Measurements from ENCODE around the gene MAD1L1.
"Not testable (repeated sequence)": the region's sequence is repeated elsewhere in the genome, so short reads cannot be mapped to it uniquely, and the experiment has no call there.

MAD1L1 gene

DNA sequence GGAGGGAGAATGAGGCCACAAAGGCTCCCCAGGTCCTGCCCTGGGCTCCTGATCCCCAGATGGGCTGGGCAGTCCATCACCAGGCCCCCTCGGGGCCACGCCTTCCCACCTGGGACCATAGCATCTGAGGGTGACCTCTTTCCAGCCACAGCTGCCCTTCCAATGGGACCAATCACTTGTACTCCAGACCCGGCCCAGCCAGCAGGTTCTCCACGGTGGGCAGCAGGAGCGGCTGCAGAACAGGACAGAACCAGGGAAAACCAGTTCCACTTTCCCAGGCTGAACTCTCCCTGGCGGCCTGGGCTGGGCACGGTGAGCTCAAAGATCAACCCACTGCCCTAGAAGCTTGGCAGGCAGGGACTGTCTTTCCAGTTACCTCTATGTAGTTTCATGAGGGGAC, 257.6 kb downstream of the MAD1L1 start:
- H3K4me3 ChIP-seq (replicated peaks; ENCODE audit: low read depth, low read length): no peak overlapping the region
- TF ChIP-seq, protein P1, sequence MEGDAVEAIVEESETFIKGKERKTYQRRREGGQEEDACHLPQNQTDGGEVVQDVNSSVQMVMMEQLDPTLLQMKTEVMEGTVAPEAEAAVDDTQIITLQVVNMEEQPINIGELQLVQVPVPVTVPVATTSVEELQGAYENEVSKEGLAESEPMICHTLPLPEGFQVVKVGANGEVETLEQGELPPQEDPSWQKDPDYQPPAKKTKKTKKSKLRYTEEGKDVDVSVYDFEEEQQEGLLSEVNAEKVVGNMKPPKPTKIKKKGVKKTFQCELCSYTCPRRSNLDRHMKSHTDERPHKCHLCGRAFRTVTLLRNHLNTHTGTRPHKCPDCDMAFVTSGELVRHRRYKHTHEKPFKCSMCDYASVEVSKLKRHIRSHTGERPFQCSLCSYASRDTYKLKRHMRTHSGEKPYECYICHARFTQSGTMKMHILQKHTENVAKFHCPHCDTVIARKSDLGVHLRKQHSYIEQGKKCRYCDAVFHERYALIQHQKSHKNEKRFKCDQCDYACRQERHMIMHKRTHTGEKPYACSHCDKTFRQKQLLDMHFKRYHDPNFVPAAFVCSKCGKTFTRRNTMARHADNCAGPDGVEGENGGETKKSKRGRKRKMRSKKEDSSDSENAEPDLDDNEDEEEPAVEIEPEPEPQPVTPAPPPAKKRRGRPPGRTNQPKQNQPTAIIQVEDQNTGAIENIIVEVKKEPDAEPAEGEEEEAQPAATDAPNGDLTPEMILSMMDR (IDR thresholded peaks at IDR 0.05; ENCODE audit: low read depth, low read length, missing control alignments): no peak
- DNase-seq (ENCODE audit: extremely low read depth, low read depth): no peak

DNA sequence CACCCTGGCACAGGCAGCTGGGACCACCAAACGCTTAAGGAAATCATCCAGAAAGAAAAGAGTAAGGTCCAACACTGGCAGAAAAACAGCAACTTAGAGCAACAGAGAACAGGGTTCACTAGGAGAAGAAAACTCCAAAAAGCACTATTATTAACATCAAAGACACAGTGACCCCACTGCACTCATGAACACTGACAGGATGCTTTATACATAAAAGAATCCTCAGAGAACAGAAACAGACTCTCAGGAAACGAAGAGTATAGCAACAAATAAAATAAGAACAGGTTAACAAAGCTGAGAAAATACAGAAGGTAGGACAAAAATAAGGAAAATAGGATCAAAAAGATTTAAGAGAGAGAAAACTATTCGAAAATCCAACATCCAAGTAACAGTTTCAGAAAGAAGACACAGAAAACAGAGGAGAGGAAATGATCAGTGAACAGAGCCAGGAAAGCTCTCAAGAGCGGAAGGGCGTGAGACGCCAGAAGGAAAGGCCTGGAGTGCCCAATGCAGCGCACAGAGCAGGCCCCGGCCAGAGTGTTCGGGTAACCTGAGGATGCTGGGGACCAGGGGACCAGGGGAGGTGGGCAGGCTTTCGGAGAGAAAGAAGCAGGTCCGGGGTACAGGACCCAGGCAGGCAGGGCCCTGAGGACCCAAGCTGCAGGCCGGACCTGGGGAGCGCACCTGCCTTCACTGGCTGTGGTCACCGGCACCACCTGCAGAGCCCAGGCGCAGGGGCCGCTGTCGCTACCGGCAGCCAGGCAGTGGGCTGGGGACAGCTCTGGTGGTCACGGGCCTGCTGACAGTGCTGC, 258.2 kb downstream of the MAD1L1 start:
- TF ChIP-seq, protein P1 (IDR thresholded peaks at IDR 0.05; ENCODE audit: low read depth, low read length, missing control alignments): no peak
- no peak for DNase-seq (ENCODE audit: extremely low read depth, low read depth)
- no peak overlapping the region for H3K4me3 ChIP-seq (replicated peaks; ENCODE audit: low read depth, low read length)

DNA sequence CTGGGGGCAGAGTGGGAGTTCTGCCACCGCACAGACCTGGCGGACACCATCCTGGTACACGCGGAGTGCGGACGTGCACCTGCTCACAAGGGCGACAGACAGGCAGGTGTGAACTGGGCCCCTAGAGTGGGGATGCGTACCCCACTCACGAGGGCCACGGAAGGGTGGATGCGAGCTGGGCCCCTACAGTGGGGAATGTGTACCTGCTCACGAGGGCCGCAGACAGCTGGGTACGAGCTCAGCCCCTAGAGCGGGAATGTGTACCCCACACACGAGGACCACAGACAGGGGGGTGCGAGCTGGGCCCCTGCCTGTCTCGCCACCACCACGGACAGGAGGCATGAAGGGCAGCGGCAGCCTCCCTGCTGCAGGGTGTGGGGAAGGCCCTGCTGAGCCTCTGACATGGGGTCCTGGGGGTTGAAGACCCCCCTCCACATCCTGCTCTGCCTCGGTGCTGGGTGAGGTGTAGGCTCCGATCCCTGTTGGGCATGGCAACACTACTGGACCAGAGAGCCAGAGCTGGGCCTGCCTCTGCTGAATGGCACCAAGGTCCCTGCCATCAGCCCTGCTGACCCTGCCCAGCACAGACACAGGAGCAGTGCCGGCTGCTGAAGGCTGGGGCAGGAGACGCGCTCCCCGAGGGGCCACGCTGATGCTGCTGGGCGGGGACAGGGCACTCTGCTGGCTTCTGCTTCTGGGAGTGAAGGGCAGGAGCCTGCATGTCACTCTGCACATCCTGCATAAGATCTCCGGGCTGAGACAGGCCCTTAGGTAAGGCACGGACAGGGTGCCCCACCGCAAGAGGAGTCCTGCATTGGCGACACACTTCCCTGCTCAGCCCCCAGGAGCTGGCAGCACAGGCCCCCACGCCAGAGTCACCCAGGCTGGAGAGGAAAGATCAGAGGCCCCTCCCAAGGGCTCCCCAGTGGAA, 259.2 kb downstream of the MAD1L1 start:
- no peak for DNase-seq (ENCODE audit: extremely low read depth, low read depth)
- H3K4me3 ChIP-seq (replicated peaks; ENCODE audit: low read depth, low read length): no peak overlapping the region
- TF ChIP-seq, protein P1 (IDR thresholded peaks at IDR 0.05; ENCODE audit: low read depth, low read length, missing control alignments): no peak

DNA sequence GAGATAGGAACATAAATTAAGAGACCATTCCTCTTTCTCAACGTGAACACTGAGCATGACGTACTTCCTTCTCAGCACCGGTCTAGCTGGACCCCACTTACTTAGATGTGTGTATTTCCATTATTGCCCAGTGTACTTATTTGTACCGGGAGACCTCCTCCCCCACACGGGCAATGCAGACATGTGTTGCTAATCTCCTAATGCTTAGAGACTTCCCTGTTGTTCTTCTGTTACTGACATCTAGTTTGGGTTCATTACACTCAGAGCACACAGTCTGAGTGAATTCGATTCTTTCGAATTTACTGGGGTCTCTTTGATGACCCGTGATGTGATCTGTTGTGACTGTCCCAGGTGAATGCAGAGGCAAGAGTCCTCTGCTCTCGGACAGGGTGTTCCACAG, 260.0 kb downstream of the MAD1L1 start:
- H3K4me3 ChIP-seq (replicated peaks; ENCODE audit: low read depth, low read length): no peak overlapping the region
- TF ChIP-seq, protein P1 (IDR thresholded peaks at IDR 0.05; ENCODE audit: low read depth, low read length, missing control alignments): no peak
- DNase-seq (ENCODE audit: extremely low read depth, low read depth): no peak

DNA sequence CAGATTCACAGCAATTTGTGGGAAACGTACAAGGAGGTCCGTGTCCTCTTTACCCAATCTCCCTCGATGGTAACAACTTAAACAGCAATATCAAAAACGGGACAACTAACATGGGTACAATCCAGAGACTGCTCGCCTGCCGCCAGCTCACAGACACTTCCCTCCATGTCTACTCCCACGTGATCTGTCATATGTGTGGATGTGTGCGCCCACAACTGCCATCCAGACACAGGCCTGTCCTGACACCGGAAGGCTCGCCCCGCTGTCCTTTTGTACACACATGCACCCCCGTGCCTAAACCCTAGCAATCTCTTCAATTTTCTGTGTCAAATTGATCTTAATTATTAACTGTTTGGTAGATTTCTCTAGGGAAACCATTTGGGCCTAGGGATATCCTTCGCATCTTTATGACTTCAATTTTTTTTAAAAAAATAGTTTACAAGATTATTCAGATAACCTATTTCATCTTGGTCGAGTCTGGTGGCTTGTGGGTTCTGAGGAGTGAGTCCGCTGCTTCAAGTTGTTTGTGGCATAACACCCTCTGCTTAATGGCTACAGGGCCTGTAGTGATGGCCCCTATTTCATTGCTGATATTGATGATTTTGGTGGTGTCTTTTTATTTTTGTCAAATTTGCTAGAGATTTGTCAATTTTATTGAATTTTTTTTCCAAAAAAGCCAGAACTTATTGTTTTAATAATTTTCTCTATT, 260.6 kb downstream of the MAD1L1 start:
- H3K4me3 ChIP-seq (replicated peaks; ENCODE audit: low read depth, low read length): no peak overlapping the region
- TF ChIP-seq, protein P1 (IDR thresholded peaks at IDR 0.05; ENCODE audit: low read depth, low read length, missing control alignments): no peak
- DNase-seq (ENCODE audit: extremely low read depth, low read depth): no peak

DNA sequence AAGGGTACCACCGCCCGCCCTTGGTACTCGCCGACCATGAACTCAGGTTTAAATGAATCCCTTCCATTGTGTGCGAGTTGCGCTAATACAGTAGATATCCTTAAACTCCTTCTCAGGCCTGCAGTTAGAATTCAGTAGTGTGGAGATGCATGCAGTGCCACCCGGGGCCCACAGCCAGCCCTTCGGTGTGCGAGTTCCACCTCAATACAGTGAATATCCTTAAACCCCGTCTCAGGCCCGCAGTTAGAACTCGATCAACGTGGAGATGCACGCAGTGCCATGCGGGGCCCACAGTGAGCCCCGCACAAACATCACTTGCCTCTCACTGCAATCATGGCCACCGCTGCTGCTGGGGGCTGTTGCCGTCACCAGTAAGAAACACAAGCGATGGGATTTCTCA, 261.9 kb downstream of the MAD1L1 start:
- H3K4me3 ChIP-seq (replicated peaks; ENCODE audit: low read depth, low read length): no peak overlapping the region
- DNase-seq (ENCODE audit: extremely low read depth, low read depth): no peak
- TF ChIP-seq, protein P1 (IDR thresholded peaks at IDR 0.05; ENCODE audit: low read depth, low read length, missing control alignments): no peak

DNA sequence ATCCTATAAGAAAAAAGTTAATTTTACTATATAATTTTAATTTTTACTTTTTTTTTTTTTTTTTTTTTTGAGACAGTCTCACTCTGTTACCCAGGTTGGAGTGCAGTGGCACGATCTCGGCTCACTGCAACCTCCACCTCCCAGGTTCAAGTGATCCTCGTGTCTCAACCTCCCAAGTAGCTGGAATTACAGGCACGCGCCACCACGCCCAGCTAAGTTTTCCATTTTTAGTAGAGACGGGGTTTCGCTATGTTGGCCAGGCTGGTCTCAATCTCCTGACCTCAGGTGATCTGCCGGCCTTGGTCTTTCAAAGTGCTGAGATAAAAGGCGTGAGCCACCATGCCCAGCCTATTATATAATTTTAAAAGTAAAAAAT, 262.5 kb downstream of the MAD1L1 start:
- not testable (repeated sequence) for H3K4me3 ChIP-seq (replicated peaks; ENCODE audit: low read depth, low read length); DNase-seq (ENCODE audit: extremely low read depth, low read depth)

All from HFF-Myc (cell line).